ENCODE data around the gene NAV1. TPM values are rescaled to one million over a fixed set of nuclear protein-coding genes. Genes with fewer than 3 reads are reported as not detected.

Gene NAV1
- total and polyA plus RNA-seq, 9 of the 15 experiments (the other 6 are each of a cell fraction or from before 2014, with no cell fraction given), result 0.91 to 16.8 (median 3.2) TPM

DNA sequence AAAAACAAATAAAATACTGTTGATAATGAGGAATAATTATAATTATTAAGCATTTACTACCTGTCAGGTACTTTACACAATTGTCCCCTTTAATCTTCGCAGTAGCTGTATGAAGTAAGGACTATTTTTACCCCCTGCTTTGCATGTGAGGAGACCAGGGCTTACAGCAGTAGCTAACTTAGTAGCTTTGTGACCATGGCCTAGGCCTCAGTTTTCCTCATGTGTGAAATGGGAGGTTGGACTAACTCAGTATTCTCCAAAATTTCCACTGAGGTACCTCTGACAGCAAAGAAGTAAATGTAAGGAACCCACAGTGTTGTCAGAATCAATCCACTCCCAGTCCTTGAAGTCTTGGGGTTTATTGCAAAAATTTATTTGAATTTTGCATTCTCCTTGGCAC lies 28.2 kb upstream of the NAV1 start:
- Histone ChIP-seq H3K9me1 (ENCODE audit: control insufficient read depth, insufficient read depth, low read length) (no peaks in the 10 kb centered on the region), H3K9me3 (replicated peaks; ENCODE audit: control insufficient read depth, insufficient read depth, low read depth, low read length) (no peaks in the 10 kb centered on the region), H3K79me2 (ENCODE audit: control insufficient read depth, insufficient read depth, low read length) (no peaks in the 10 kb centered on the region), H3K4me3 (no peak overlapping the region), H3K4me1 (replicated peaks in 1 of 2; ENCODE audit: control insufficient read depth in 2 of 2, insufficient read depth in 2 of 2, low read length in 2 of 2) (peaks cover 24 to 39% of the 10 kb centered on the region in 2 experiments), H2AFZ (ENCODE audit: low read depth, low read length) (no peak overlapping the region), H3K27ac (ENCODE audit: extremely low read depth, low read depth, low read length) (no peak overlapping the region), H4K20me1 (replicated peaks; ENCODE audit: control insufficient read depth, insufficient read depth, low read length) (no peaks in the 10 kb centered on the region), H3K27me3 (ENCODE audit: control insufficient read depth in 2 of 2, insufficient read depth in 2 of 2, low read length in 2 of 2) (no peaks in the 10 kb centered on the region), H3K36me3 (ENCODE audit: control insufficient read depth, insufficient read depth, low read length) (no peaks in the 10 kb centered on the region), H3K9ac (ENCODE audit: insufficient read depth in 1 of 2, low read depth in 2 of 2, low read length in 2 of 2) (no peak overlapping the region), H3K4me2 (ENCODE audit: insufficient read depth, low read length) (no peak overlapping the region)
- BruUV-seq (replicated peaks), result no TSS peak
- in situ Hi-C loops (cut with MboI) (loop anchor here (5.0 kb wide), 1 partner anchor 63 kb away; no protein-coding TSS in a partner anchor), intact Hi-C loops (cut with micrococcal nuclease) (no loop called here)
- no peak for DNase-seq (ENCODE audit: extremely low read depth in 1 of 4, low spot score in 3 of 4)
- POLR2A ChIA-PET, result interaction anchor here (0.6 to 1.6 kb wide), 4 partner anchors 9 to 24 kb away, joined by 3 to 5 read pairs (median 4); no protein-coding TSS in a partner anchor
- CTCF ChIA-PET (ENCODE audit: low intra/inter-chr PET ratio), result interaction anchor here (1.2 to 6.7 kb wide), 4 partner anchors 27 to 76 kb away, joined by 3 to 166 read pairs (median 37); no protein-coding TSS in a partner anchor
- TF ChIP-seq SMAD1 (IDR thresholded peaks at IDR 0.05; ENCODE audit: low read depth, low read length, partially characterized antibody) (no peak), BCOR (IDR thresholded peaks at IDR 0.05) (0 out of 2 replicates have a peak, but pooled peaks have one; percentile 19), RBM25 (IDR thresholded peaks at IDR 0.05; ENCODE audit: low read depth, low read length, severe bottlenecking) (peak; percentile 57), PHF20 (IDR thresholded peaks at IDR 0.05; ENCODE audit: partially characterized antibody) (no peak), SIRT6 (IDR thresholded peaks at IDR 0.05; ENCODE audit: low read depth, low read length) (no peak)
- TF ChIP-seq, protein P1, sequence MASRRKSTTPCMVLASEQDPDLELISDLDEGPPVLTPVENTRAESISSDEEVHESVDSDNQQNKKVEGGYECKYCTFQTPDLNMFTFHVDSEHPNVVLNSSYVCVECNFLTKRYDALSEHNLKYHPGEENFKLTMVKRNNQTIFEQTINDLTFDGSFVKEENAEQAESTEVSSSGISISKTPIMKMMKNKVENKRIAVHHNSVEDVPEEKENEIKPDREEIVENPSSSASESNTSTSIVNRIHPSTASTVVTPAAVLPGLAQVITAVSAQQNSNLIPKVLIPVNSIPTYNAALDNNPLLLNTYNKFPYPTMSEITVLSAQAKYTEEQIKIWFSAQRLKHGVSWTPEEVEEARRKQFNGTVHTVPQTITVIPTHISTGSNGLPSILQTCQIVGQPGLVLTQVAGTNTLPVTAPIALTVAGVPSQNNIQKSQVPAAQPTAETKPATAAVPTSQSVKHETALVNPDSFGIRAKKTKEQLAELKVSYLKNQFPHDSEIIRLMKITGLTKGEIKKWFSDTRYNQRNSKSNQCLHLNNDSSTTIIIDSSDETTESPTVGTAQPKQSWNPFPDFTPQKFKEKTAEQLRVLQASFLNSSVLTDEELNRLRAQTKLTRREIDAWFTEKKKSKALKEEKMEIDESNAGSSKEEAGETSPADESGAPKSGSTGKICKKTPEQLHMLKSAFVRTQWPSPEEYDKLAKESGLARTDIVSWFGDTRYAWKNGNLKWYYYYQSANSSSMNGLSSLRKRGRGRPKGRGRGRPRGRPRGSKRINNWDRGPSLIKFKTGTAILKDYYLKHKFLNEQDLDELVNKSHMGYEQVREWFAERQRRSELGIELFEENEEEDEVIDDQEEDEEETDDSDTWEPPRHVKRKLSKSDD (conservative IDR thresholded peaks at IDR 0.05; ENCODE audit: low read length), result no peak
- WGBS (ENCODE audit: insufficient coverage, low coverage, missing lambda C conversion rate), result 28% methylated on average over 1 of the region's 1 CpG
- no peak for ATAC-seq
- FAIRE-seq, result no peak

All from K562 (cell line).